ENCODE measurements around the gene TMEM107.

The TMEM107 gene

GRCh38 chr17:8187517-8188262 lies 11.5 kb upstream of the TMEM107 start (continued):
- TF ChIP-seq ZNF549 (tag by site-specific recombination; IDR thresholded peaks at IDR 0.05), result no peak
- peak; percentile 78; the same call in 1 of the 2 replicates for TF ChIP-seq KLF17 (tag by site-specific recombination; IDR thresholded peaks at IDR 0.05)
- TF ChIP-seq ZBTB44 (tag by site-specific recombination; IDR thresholded peaks at IDR 0.05), result peak; percentile 47; the same call in 1 of the 2 replicates
- TF ChIP-seq, protein P1, sequence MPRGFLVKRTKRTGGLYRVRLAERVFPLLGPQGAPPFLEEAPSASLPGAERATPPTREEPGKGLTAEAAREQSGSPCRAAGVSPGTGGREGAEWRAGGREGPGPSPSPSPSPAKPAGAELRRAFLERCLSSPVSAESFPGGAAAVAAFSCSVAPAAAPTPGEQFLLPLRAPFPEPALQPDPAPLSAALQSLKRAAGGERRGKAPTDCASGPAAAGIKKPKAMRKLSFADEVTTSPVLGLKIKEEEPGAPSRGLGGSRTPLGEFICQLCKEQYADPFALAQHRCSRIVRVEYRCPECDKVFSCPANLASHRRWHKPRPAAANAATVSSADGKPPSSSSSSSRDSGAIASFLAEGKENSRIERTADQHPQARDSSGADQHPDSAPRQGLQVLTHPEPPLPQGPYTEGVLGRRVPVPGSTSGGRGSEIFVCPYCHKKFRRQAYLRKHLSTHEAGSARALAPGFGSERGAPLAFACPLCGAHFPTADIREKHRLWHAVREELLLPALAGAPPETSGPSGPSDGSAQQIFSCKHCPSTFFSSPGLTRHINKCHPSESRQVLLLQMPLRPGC (tag by site-specific recombination; IDR thresholded peaks at IDR 0.05), result peak; percentile 73
- 0 out of 2 replicates have a peak, but pooled peaks have one; percentile 2 for TF ChIP-seq ZNF76 (tag by site-specific recombination; IDR thresholded peaks at IDR 0.05; ENCODE audit: borderline replicate concordance, low read depth)
- no peak for TF ChIP-seq ZNF580 (tag by site-specific recombination; IDR thresholded peaks at IDR 0.05)
- no peak for TF ChIP-seq ZNF48 (tag by site-specific recombination; IDR thresholded peaks at IDR 0.05)
- 0 out of 2 replicates have a peak, but pooled peaks have one; percentile 21 for TF ChIP-seq ZBTB20 (tag by site-specific recombination; IDR thresholded peaks at IDR 0.05)
- TF ChIP-seq ZNF610 (tag by site-specific recombination; IDR thresholded peaks at IDR 0.05; ENCODE audit: borderline replicate concordance), result peak; percentile 12; the same call in 1 of the 2 replicates
- TF ChIP-seq ZIC2 (tag by site-specific recombination; IDR thresholded peaks at IDR 0.05), result no peak
- TF ChIP-seq ZNF629 (tag by site-specific recombination; IDR thresholded peaks at IDR 0.05), result peak; percentile 20
- peak; percentile 99 for TF ChIP-seq ZNF600 (tag by site-specific recombination; IDR thresholded peaks at IDR 0.05)
- TF ChIP-seq ZNF660 (tag by site-specific recombination; IDR thresholded peaks at IDR 0.05), result peak; percentile 93
- TF ChIP-seq ZNF426 (tag by site-specific recombination; IDR thresholded peaks at IDR 0.05), result no peak
- peak; percentile 73 for TF ChIP-seq TRIM28 (IDR thresholded peaks at IDR 0.05; ENCODE audit: borderline replicate concordance, low read length)
- TF ChIP-seq KLF1 (tag by site-specific recombination; IDR thresholded peaks at IDR 0.05), result peak; percentile 6; the same call in 1 of the 2 replicates
- TF ChIP-seq ZNF670 (tag by site-specific recombination; IDR thresholded peaks at IDR 0.05; ENCODE audit: low read depth), result no peak
- TF ChIP-seq, protein P2, sequence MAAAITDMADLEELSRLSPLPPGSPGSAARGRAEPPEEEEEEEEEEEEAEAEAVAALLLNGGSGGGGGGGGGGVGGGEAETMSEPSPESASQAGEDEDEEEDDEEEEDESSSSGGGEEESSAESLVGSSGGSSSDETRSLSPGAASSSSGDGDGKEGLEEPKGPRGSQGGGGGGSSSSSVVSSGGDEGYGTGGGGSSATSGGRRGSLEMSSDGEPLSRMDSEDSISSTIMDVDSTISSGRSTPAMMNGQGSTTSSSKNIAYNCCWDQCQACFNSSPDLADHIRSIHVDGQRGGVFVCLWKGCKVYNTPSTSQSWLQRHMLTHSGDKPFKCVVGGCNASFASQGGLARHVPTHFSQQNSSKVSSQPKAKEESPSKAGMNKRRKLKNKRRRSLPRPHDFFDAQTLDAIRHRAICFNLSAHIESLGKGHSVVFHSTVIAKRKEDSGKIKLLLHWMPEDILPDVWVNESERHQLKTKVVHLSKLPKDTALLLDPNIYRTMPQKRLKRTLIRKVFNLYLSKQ (tag by site-specific recombination; IDR thresholded peaks at IDR 0.05; ENCODE audit: borderline replicate concordance), result no peak
- TF ChIP-seq ZBTB11 (tag by site-specific recombination; conservative IDR thresholded peaks at IDR 0.05; ENCODE audit: low read depth), result no peak
- TF ChIP-seq ZFP3 (tag by site-specific recombination; IDR thresholded peaks at IDR 0.05; ENCODE audit: low read depth), result no peak
- TF ChIP-seq ZSCAN30 (tag by site-specific recombination; IDR thresholded peaks at IDR 0.05), result peak; percentile 69; the same call in 1 of the 2 replicates
- peak; percentile 82 for TF ChIP-seq KLF10 (tag by site-specific recombination; IDR thresholded peaks at IDR 0.05)
- TF ChIP-seq ZNF221 (tag by site-specific recombination; IDR thresholded peaks at IDR 0.05; ENCODE audit: borderline replicate concordance), result no peak
- TF ChIP-seq SCRT2 (tag by site-specific recombination; IDR thresholded peaks at IDR 0.05), result no peak
- TF ChIP-seq, protein P3, sequence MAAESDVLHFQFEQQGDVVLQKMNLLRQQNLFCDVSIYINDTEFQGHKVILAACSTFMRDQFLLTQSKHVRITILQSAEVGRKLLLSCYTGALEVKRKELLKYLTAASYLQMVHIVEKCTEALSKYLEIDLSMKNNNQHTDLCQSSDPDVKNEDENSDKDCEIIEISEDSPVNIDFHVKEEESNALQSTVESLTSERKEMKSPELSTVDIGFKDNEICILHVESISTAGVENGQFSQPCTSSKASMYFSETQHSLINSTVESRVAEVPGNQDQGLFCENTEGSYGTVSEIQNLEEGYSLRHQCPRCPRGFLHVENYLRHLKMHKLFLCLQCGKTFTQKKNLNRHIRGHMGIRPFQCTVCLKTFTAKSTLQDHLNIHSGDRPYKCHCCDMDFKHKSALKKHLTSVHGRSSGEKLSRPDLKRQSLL (tag by site-specific recombination; IDR thresholded peaks at IDR 0.05), result peak; percentile 80
- TF ChIP-seq ZNF2 (tag by site-specific recombination; IDR thresholded peaks at IDR 0.05), result no peak; the same call in 1 of the 2 replicates
- no peak for TF ChIP-seq ZNF530 (tag by site-specific recombination; IDR thresholded peaks at IDR 0.05; ENCODE audit: low read depth)
- TF ChIP-seq ZNF785 (tag by site-specific recombination; IDR thresholded peaks at IDR 0.05), result peak; percentile 56; the same call in 1 of the 2 replicates
- no peak for TF ChIP-seq ZSCAN16 (tag by site-specific recombination; IDR thresholded peaks at IDR 0.05)
